Measurements from ENCODE around the gene ZNF439.
"Not testable (repeated sequence)": the region's sequence is repeated elsewhere in the genome, so short reads cannot be mapped to it uniquely, and the experiment has no call there.

ZNF439 gene

GRCh38 chr19:11833541-11833940, 15.0 kb upstream of the ZNF439 start:
- Histone ChIP-seq H3K79me2 (ENCODE audit: insufficient read depth, low read length) (no peaks in the 10 kb centered on the region), H3K36me3 (ENCODE audit: insufficient read depth, low read length) (peaks cover 31% of the 10 kb centered on the region; the same call in 1 of the 2 replicates), H3K4me1 (ENCODE audit: insufficient read depth, low read length, poor library complexity, severe bottlenecking) (no peaks in the 10 kb centered on the region), H3K9me2 (replicated peaks; ENCODE audit: low read depth, low read length) (no peaks in the 10 kb centered on the region), H3F3A (ENCODE audit: low read depth) (no peaks in the 10 kb centered on the region), H2AFZ (ENCODE audit: low read length) (no peak overlapping the region), H3K4me3 (ENCODE audit: low read length, poor library complexity, severe bottlenecking) (no peak overlapping the region), H3K27me3 (ENCODE audit: insufficient read depth, low read length, poor library complexity, severe bottlenecking) (no peaks in the 10 kb centered on the region), H3K4me2 (ENCODE audit: low read depth, low read length, poor library complexity, severe bottlenecking) (no peak overlapping the region), H3K9me3 (ENCODE audit: insufficient read depth, low read depth, low read length) (peaks cover 32% of the 10 kb centered on the region; the same call in 1 of the 2 replicates), H4K20me1 (ENCODE audit: insufficient read depth, low read length, poor library complexity, severe bottlenecking) (no peaks in the 10 kb centered on the region), H3K9ac (ENCODE audit: low read depth, low read length, poor library complexity, severe bottlenecking) (no peak overlapping the region)
- TF ChIP-seq EZH2phosphoT487 (IDR thresholded peaks at IDR 0.05; ENCODE audit: borderline replicate concordance) = no peak
- TF ChIP-seq CTCF (conservative IDR thresholded peaks at IDR 0.05; ENCODE audit: low read length) = no peak

- not testable (repeated sequence) for H3F3A ChIP-seq (ENCODE audit: low read depth); H2AFZ ChIP-seq (ENCODE audit: low read length); H3K4me3 ChIP-seq (ENCODE audit: low read length, poor library complexity, severe bottlenecking); H3K4me1 ChIP-seq (ENCODE audit: insufficient read depth, low read length, poor library complexity, severe bottlenecking); H3K27me3 ChIP-seq (ENCODE audit: insufficient read depth, low read length, poor library complexity, severe bottlenecking); H3K4me2 ChIP-seq (ENCODE audit: low read depth, low read length, poor library complexity, severe bottlenecking); H3K9me2 ChIP-seq (replicated peaks; ENCODE audit: low read depth, low read length); H4K20me1 ChIP-seq (ENCODE audit: insufficient read depth, low read length, poor library complexity, severe bottlenecking); H3K79me2 ChIP-seq (ENCODE audit: insufficient read depth, low read length); H3K9ac ChIP-seq (ENCODE audit: low read depth, low read length, poor library complexity, severe bottlenecking)
- peaks cover 25% of the 10 kb centered on the region; the same call in 1 of the 2 replicates for H3K36me3 ChIP-seq (ENCODE audit: insufficient read depth, low read length)
- H3K9me3 ChIP-seq (ENCODE audit: insufficient read depth, low read depth, low read length) = peaks cover 32% of the 10 kb centered on the region; the same call in 1 of the 2 replicates
Measured at GRCh38 chr19:11835626-11836066, 12.9 kb upstream of the ZNF439 start.

GRCh38 chr19:11843722-11844121, 4.8 kb upstream of the ZNF439 start:
- H4K20me1 ChIP-seq (ENCODE audit: insufficient read depth, low read length, poor library complexity, severe bottlenecking) = no peaks in the 10 kb centered on the region
- H3K4me3 ChIP-seq (ENCODE audit: low read length, poor library complexity, severe bottlenecking) = no peak overlapping the region
- peaks cover 1% of the 10 kb centered on the region; the same call in 1 of the 2 replicates for H3K79me2 ChIP-seq (ENCODE audit: insufficient read depth, low read length)
- H3K4me2 ChIP-seq (ENCODE audit: low read depth, low read length, poor library complexity, severe bottlenecking) = no peak overlapping the region
- H3K4me1 ChIP-seq (ENCODE audit: insufficient read depth, low read length, poor library complexity, severe bottlenecking) = peaks cover 6% of the 10 kb centered on the region
- H3K9me3 ChIP-seq (ENCODE audit: insufficient read depth, low read depth, low read length) = no peaks in the 10 kb centered on the region
- no peak for TF ChIP-seq CTCF (conservative IDR thresholded peaks at IDR 0.05; ENCODE audit: low read length)
- no peak for TF ChIP-seq EZH2phosphoT487 (IDR thresholded peaks at IDR 0.05; ENCODE audit: borderline replicate concordance)
- no peaks in the 10 kb centered on the region for H3F3A ChIP-seq (ENCODE audit: low read depth)
- H3K9ac ChIP-seq (ENCODE audit: low read depth, low read length, poor library complexity, severe bottlenecking) = no peak overlapping the region
- H3K36me3 ChIP-seq (ENCODE audit: insufficient read depth, low read length) = no peaks in the 10 kb centered on the region
- H3K27me3 ChIP-seq (ENCODE audit: insufficient read depth, low read length, poor library complexity, severe bottlenecking) = no peaks in the 10 kb centered on the region
- H3K9me2 ChIP-seq (replicated peaks; ENCODE audit: low read depth, low read length) = no peaks in the 10 kb centered on the region
- H2AFZ ChIP-seq (ENCODE audit: low read length) = no peak overlapping the region

- H3K27me3 ChIP-seq (ENCODE audit: insufficient read depth, low read length, poor library complexity, severe bottlenecking); H4K20me1 ChIP-seq (ENCODE audit: insufficient read depth, low read length, poor library complexity, severe bottlenecking); H3K4me2 ChIP-seq (ENCODE audit: low read depth, low read length, poor library complexity, severe bottlenecking); H3K9me2 ChIP-seq (replicated peaks; ENCODE audit: low read depth, low read length); H3K9ac ChIP-seq (ENCODE audit: low read depth, low read length, poor library complexity, severe bottlenecking); H3K4me1 ChIP-seq (ENCODE audit: insufficient read depth, low read length, poor library complexity, severe bottlenecking); H3K4me3 ChIP-seq (ENCODE audit: low read length, poor library complexity, severe bottlenecking); H3K36me3 ChIP-seq (ENCODE audit: insufficient read depth, low read length); H3K9me3 ChIP-seq (ENCODE audit: insufficient read depth, low read depth, low read length); H3F3A ChIP-seq (ENCODE audit: low read depth); H2AFZ ChIP-seq (ENCODE audit: low read length): not testable (repeated sequence)
- TF ChIP-seq CTCF (conservative IDR thresholded peaks at IDR 0.05; ENCODE audit: low read length) = 0 out of 2 replicates have a peak, but pooled peaks have one; percentile 9
- H3K79me2 ChIP-seq (ENCODE audit: insufficient read depth, low read length) = peaks cover 40% of the 10 kb centered on the region
Measured at GRCh38 chr19:11847615-11848014, 911 bp upstream of the ZNF439 start.

All from Loucy (cell line).